Astrocyte (in vitro differentiated cells and primary cell): ENCODE data around the gene PPP2R5C. TPM values are rescaled to one million over a fixed set of nuclear protein-coding genes. Genes with fewer than 3 reads are reported as not detected.
"Not testable (repeated sequence)": the region's sequence is repeated elsewhere in the genome, so short reads cannot be mapped to it uniquely, and the experiment has no call there.

Source experiments
- DNase-seq: peaks from one replicate; pipeline ENCODE4 v3.0.0-alpha.2; 2010; ENCODE audit warnings: low read depth
- FAIRE-seq: peaks from 2 replicates; lab custom pipeline; 2011; peaks lifted over from hg19 to GRCh38; lab: Jason Lieb, UNC
- H2AFZ ChIP-seq: 2 replicates; pipeline ENCODE4 v1.6.0; 2012; ENCODE audit warnings: low read depth, low read length, inconsistent platforms
- H3K27ac ChIP-seq: 2 replicates; pipeline ENCODE4 v1.5.1; 2011; ENCODE audit warnings: low read depth, low read length, inconsistent platforms
- H3K27me3 ChIP-seq: 2 replicates; pipeline ENCODE4 v1.6.0; 2011; ENCODE audit warnings: low read length, inconsistent platforms; ENCODE audit not compliant: insufficient read depth
- H3K36me3 ChIP-seq: 2 replicates; pipeline ENCODE4 v1.5.1; 2011; ENCODE audit warnings: low read length, inconsistent platforms; ENCODE audit not compliant: insufficient read depth
- H3K4me1 ChIP-seq: 2 replicates; pipeline ENCODE4 v1.5.1; 2011; ENCODE audit warnings: low read length, inconsistent platforms; ENCODE audit not compliant: insufficient read depth
- H3K4me2 ChIP-seq: 2 replicates; pipeline ENCODE4 v1.6.0; 2012; ENCODE audit warnings: low read length, inconsistent platforms
- H3K4me3 ChIP-seq: 2 replicates; pipeline ENCODE4 v1.5.1; 2011; ENCODE audit warnings: low read depth, mild to moderate bottlenecking, low read length, inconsistent platforms; ENCODE audit not compliant: insufficient read depth
- H3K79me2 ChIP-seq: 2 replicates; pipeline ENCODE4 v1.6.0; 2012; ENCODE audit warnings: mild to moderate bottlenecking, low read length, inconsistent platforms; ENCODE audit not compliant: insufficient read depth
- H3K9ac ChIP-seq: 2 replicates; pipeline ENCODE4 v1.6.0; 2012; ENCODE audit warnings: mild to moderate bottlenecking, low read length, inconsistent platforms
- H3K9me3 ChIP-seq: 2 replicates; pipeline ENCODE4 v1.5.1; 2012; ENCODE audit warnings: low read depth, mild to moderate bottlenecking, low read length, inconsistent platforms; ENCODE audit not compliant: insufficient read depth
- H4K20me1 ChIP-seq: 2 replicates; pipeline ENCODE4 v1.6.0; 2012; ENCODE audit warnings: low read length, inconsistent platforms; ENCODE audit not compliant: insufficient read depth
- H3K27ac Mint-ChIP-seq: one replicate; pipeline ENCODE4 v1.8.0; 2021; ENCODE audit warnings: mild to moderate bottlenecking, mixed read lengths; ENCODE audit not compliant: unreplicated experiment
- H3K27me3 Mint-ChIP-seq: one replicate; pipeline ENCODE4 v1.8.0; 2021; ENCODE audit warnings: low read depth, mixed read lengths; ENCODE audit not compliant: unreplicated experiment
- H3K36me3 Mint-ChIP-seq: one replicate; pipeline ENCODE4 v1.8.0; 2021; ENCODE audit warnings: low read depth, mixed read lengths; ENCODE audit not compliant: unreplicated experiment
- H3K4me1 Mint-ChIP-seq: one replicate; pipeline ENCODE4 v1.8.0; 2021; ENCODE audit warnings: low read depth, mixed read lengths; ENCODE audit not compliant: unreplicated experiment
- H3K4me3 Mint-ChIP-seq: one replicate; pipeline ENCODE4 v1.8.0; 2021; ENCODE audit warnings: mild to moderate bottlenecking, moderate library complexity, mixed read lengths; ENCODE audit not compliant: unreplicated experiment
- H3K9me3 Mint-ChIP-seq: one replicate; pipeline ENCODE4 v1.8.0; 2021; ENCODE audit warnings: mild to moderate bottlenecking, mixed read lengths; ENCODE audit not compliant: unreplicated experiment
- CTCF ChIP-seq: IDR thresholded peaks from 2 replicates; pipeline ENCODE4 v1.5.1; 2011; ENCODE audit warnings: low read depth, mild to moderate bottlenecking, inconsistent platforms, low read length, moderate library complexity; ENCODE audit not compliant: insufficient read depth
- EZH2 ChIP-seq: IDR thresholded peaks from 2 replicates; pipeline ENCODE4 v1.6.1; 2012; ENCODE audit warnings: mild to moderate bottlenecking, low read length, inconsistent platforms; ENCODE audit not compliant: insufficient read depth
- total RNA-seq: library from RNA; stranded (reverse); gene quantifications from 2 replicates; pipeline ENCODE4 v1.2.1, GENCODE V29; 2021

Gene PPP2R5C
- total RNA-seq, 1 donor from 2014 or later, result 102 TPM

- Histone ChIP-seq H3K9me3 (no peaks in the 10 kb centered on the region), H3K4me2 (peak overlapping the region; percentile 56), H3K9ac (peak overlapping the region; percentile 11), H3K4me1 (peaks cover 35% of the 10 kb centered on the region), H3K27me3 (no peaks in the 10 kb centered on the region), H3K79me2 (peaks cover 80% of the 10 kb centered on the region), H3K4me3 (no peak overlapping the region), H3K36me3 (peaks cover 12% of the 10 kb centered on the region), H2AFZ (no peak overlapping the region), H4K20me1 (peaks cover 31% of the 10 kb centered on the region), H3K27ac (no peak overlapping the region)
- DNase-seq, result no peak
- Mint-ChIP-seq H3K4me1 (peaks cover 37% of the 10 kb centered on the region), H3K4me3 (peak overlapping the region; percentile 98), H3K27me3 (no peaks in the 10 kb centered on the region), H3K36me3 (peaks cover 11% of the 10 kb centered on the region), H3K27ac (peak overlapping the region; percentile 3), H3K9me3 (no peaks in the 10 kb centered on the region)
- TF ChIP-seq CTCF, result no peak
- TF ChIP-seq EZH2, result no peak
- FAIRE-seq, result no peak
Measured at GRCh38 chr14:101968186-101968585, 206.7 kb downstream of the PPP2R5C start.

- peaks cover 11% of the 10 kb centered on the region for H3K36me3 Mint-ChIP-seq
- Histone ChIP-seq H3K4me1 (peaks cover 35% of the 10 kb centered on the region), H3K27me3 (no peaks in the 10 kb centered on the region), H3K4me3 (no peak overlapping the region), H3K9ac (no peak overlapping the region), H4K20me1 (peaks cover 34% of the 10 kb centered on the region), H3K4me2 (no peak overlapping the region), H2AFZ (no peak overlapping the region), H3K27ac (peak overlapping the region; percentile 4), H3K79me2 (peaks cover 92% of the 10 kb centered on the region), H3K36me3 (peaks cover 12% of the 10 kb centered on the region), H3K9me3 (no peaks in the 10 kb centered on the region)
- H3K4me3 Mint-ChIP-seq, result peak overlapping the region; percentile 40
- peak overlapping the region; percentile 78 for H3K27ac Mint-ChIP-seq
- peaks cover 37% of the 10 kb centered on the region for H3K4me1 Mint-ChIP-seq
- TF ChIP-seq CTCF (no peak), EZH2 (no peak)
- no peak for DNase-seq
- H3K9me3 Mint-ChIP-seq, result no peaks in the 10 kb centered on the region
- H3K27me3 Mint-ChIP-seq, result no peaks in the 10 kb centered on the region
- FAIRE-seq, result no peak
Measured at GRCh38 chr14:101969481-101969880, 208.0 kb downstream of the PPP2R5C start.

- Mint-ChIP-seq H3K27ac (peak overlapping the region; percentile 0), H3K9me3 (no peaks in the 10 kb centered on the region), H3K4me3 (no peak overlapping the region), H3K27me3 (no peaks in the 10 kb centered on the region), H3K4me1 (peaks cover 46% of the 10 kb centered on the region), H3K36me3 (peaks cover 11% of the 10 kb centered on the region)
- Histone ChIP-seq H2AFZ (no peak overlapping the region), H3K27me3 (no peaks in the 10 kb centered on the region), H3K36me3 (peaks cover 12% of the 10 kb centered on the region), H3K4me1 (peaks cover 35% of the 10 kb centered on the region), H3K79me2 (peaks cover 92% of the 10 kb centered on the region), H3K27ac (peak overlapping the region; percentile 91), H3K4me2 (peak overlapping the region; percentile 82), H3K9me3 (no peaks in the 10 kb centered on the region), H4K20me1 (peaks cover 36% of the 10 kb centered on the region), H3K9ac (peak overlapping the region; percentile 78), H3K4me3 (no peak overlapping the region)
- FAIRE-seq, result no peak
- no peak for TF ChIP-seq CTCF
- TF ChIP-seq EZH2, result no peak
- DNase-seq, result no peak
Measured at GRCh38 chr14:101970830-101971400, 209.4 kb downstream of the PPP2R5C start.

GRCh38 chr14:101971458-101971857 is 209.9 kb downstream of the PPP2R5C start:
- Mint-ChIP-seq H3K27ac (peak overlapping the region; percentile 18), H3K36me3 (peaks cover 11% of the 10 kb centered on the region), H3K4me1 (peaks cover 46% of the 10 kb centered on the region)
- Histone ChIP-seq H3K36me3 (peaks cover 13% of the 10 kb centered on the region), H3K4me3 (peak overlapping the region; percentile 31), H3K79me2 (peaks cover 91% of the 10 kb centered on the region), H4K20me1 (peaks cover 34% of the 10 kb centered on the region), H3K27ac (peak overlapping the region; percentile 91), H3K9ac (peak overlapping the region; percentile 78), H3K4me1 (peaks cover 35% of the 10 kb centered on the region), H3K4me2 (peak overlapping the region; percentile 82)
- DNase-seq, H3K27me3 Mint-ChIP-seq, H3K9me3 ChIP-seq, FAIRE-seq, H2AFZ ChIP-seq, H3K4me3 Mint-ChIP-seq, H3K9me3 Mint-ChIP-seq, H3K27me3 ChIP-seq: not testable (repeated sequence)
